Activated CD4-positive, alpha-beta T cell treated with anti-CD3 and anti-CD28 coated beads, Interleukin-10, Interleukin-2, amounts not matched to agents 100 ng/mL and 50 ng/mL, durations not matched to agents 16 hours and 8 hours (primary cell): ENCODE measurements around the gene LDAH.
A peak's percentile ranks its signal among the peaks of the same experiment; 100 is the strongest.

Experiments
- DNase-seq: peaks from one replicate; pipeline ENCODE4 v3.0.0-alpha.2; 2020

Gene LDAH

GRCh38 chr2:20666005-20666303 is 156.9 kb downstream of the LDAH start:
- DNase-seq = no peak

GRCh38 chr2:20665243-20666004 is 157.5 kb downstream of the LDAH start:
- no peak for DNase-seq

GRCh38 chr2:20664431-20665242 is 158.3 kb downstream of the LDAH start:
- DNase-seq = no peak

- DNase-seq = no peak
These were observed 158.9 kb downstream of the LDAH start for GRCh38 chr2:20664071-20664390.

GRCh38 chr2:20663196-20664070 is 159.5 kb downstream of the LDAH start:
- DNase-seq = no peak

- no peak for DNase-seq
These were observed 160.5 kb downstream of the LDAH start for GRCh38 chr2:20662308-20662937.

GRCh38 chr2:20661421-20662307 is 161.2 kb downstream of the LDAH start:
- peak; percentile 77 for DNase-seq

- DNase-seq = no peak
These were observed 162.1 kb downstream of the LDAH start for GRCh38 chr2:20660506-20661420.

- no peak for DNase-seq
These were observed 165.2 kb downstream of the LDAH start for GRCh38 chr2:20657522-20658235.

- no peak for DNase-seq
These were observed 166.3 kb downstream of the LDAH start for GRCh38 chr2:20656561-20656960.

- DNase-seq = no peak
These were observed 168.4 kb downstream of the LDAH start for GRCh38 chr2:20654535-20654813.

- no peak for DNase-seq
These were observed 169.0 kb downstream of the LDAH start for GRCh38 chr2:20653695-20654534.

- DNase-seq = no peak
These were observed 170.0 kb downstream of the LDAH start for GRCh38 chr2:20652673-20653575.

- no peak for DNase-seq
These were observed 170.8 kb downstream of the LDAH start for GRCh38 chr2:20652141-20652540.

GRCh38 chr2:20651731-20652099 is 171.2 kb downstream of the LDAH start:
- no peak for DNase-seq

- peak; percentile 91 for DNase-seq
These were observed 171.8 kb downstream of the LDAH start, which contains the start of gene HS1BP3 for GRCh38 chr2:20650877-20651730. HS1BP3 (minus strand) TSS chr2:20651098; CDS start chr2:20651063, 35 bp downstream.

- DNase-seq = peak; percentile 42
These were observed 172.5 kb downstream of the LDAH start for GRCh38 chr2:20650393-20650876.
